ENCODE results near the gene VPS37C. TPM values are rescaled to one million over a fixed set of nuclear protein-coding genes. Genes with fewer than 3 reads are reported as not detected.

VPS37C gene
- total and polyA plus RNA-seq, 10 of the 15 experiments (the other 5 are each of a cell fraction or from before 2014, with no cell fraction given) = 0.39 to 16.5 (median 7.8) TPM

GRCh38 chr11:61162092-61162941 lies 1.1 kb upstream of the VPS37C start (continued):
- TF ChIP-seq MLLT1 (IDR thresholded peaks at IDR 0.05) = peak; percentile 90; the same call in 1 of the 2 replicates
- TF ChIP-seq POLR2A (IDR thresholded peaks at IDR 0.05; ENCODE audit: low read depth, low read length) = no peak
- 0 out of 2 replicates have a peak, but pooled peaks have one; percentile 32 for TF ChIP-seq RELB (IDR thresholded peaks at IDR 0.05; ENCODE audit: low read depth)
- TF ChIP-seq ZNF274 (IDR thresholded peaks at IDR 0.05; ENCODE audit: insufficient read depth, insufficient read length) = no peak
- no peak for TF ChIP-seq PBX3 (IDR thresholded peaks at IDR 0.05; ENCODE audit: insufficient replicate concordance, low read depth, low read length)
- no peak for TF ChIP-seq STAT3 (IDR thresholded peaks at IDR 0.05; ENCODE audit: low read depth, low read length)
- no peak for TF ChIP-seq FOXK2 (IDR thresholded peaks at IDR 0.05)
- TF ChIP-seq MEF2B (IDR thresholded peaks at IDR 0.05; ENCODE audit: partially characterized antibody, poor library complexity, severe bottlenecking) = peak; percentile 49
- peak; percentile 88 for TF ChIP-seq NFYB (IDR thresholded peaks at IDR 0.05; ENCODE audit: insufficient read depth, low read depth, low read length)
- no peak for TF ChIP-seq NFYA (IDR thresholded peaks at IDR 0.05; ENCODE audit: borderline replicate concordance, low read depth, low read length)
- TF ChIP-seq PAX8 (IDR thresholded peaks at IDR 0.05) = no peak
- no peak for TF ChIP-seq ELK1 (IDR thresholded peaks at IDR 0.05; ENCODE audit: low read depth, low read length)
- TF ChIP-seq RB1 (IDR thresholded peaks at IDR 0.05; ENCODE audit: borderline replicate concordance) = no peak
- TF ChIP-seq PKNOX1 (IDR thresholded peaks at IDR 0.05) = peak; percentile 56; the same call in 1 of the 2 replicates
- TF ChIP-seq BHLHE40 (IDR thresholded peaks at IDR 0.05; ENCODE audit: borderline replicate concordance in 1 of 2, low read depth in 2 of 2, low read length in 1 of 2) = peak in 1 of 2 experiments; percentile 44; a peak in 1 of 4 replicates
- no peak for TF ChIP-seq BCLAF1 (IDR thresholded peaks at IDR 0.05)
- TF ChIP-seq ZBED1 (IDR thresholded peaks at IDR 0.05; ENCODE audit: borderline replicate concordance) = peak; percentile 36; the same call in 1 of the 2 replicates
- peak; percentile 31; the same call in 1 of the 2 replicates for TF ChIP-seq PAX5 (IDR thresholded peaks at IDR 0.05; ENCODE audit: borderline replicate concordance, low read depth, low read length)

All from GM12878 (cell line).